Panc1 (cell line): Measurements from ENCODE around the gene C1orf167. TPM values are rescaled to one million over a fixed set of nuclear protein-coding genes. Genes with fewer than 3 reads are reported as not detected.

ENCODE experiments used
- ATAC-seq: fragments of 200-7000 bp; cut with Tn5 transposase; 2 replicates; pipeline ENCODE4 v1.9.1; 2020; ENCODE audit warnings: mild to moderate bottlenecking, moderate library complexity
- BruUV-seq: library from RNA; stranded (reverse); fragments of 400-500 nt; replicated peaks from 2 replicates; lab custom pipeline; 2021; lab: Mats Ljungman, UMichigan
- CTCF ChIA-PET: fragments of 300-600 bp; sonication (Branson Sonifier 250); formaldehyde crosslinking; loops from one replicate; lab custom pipeline; 2022; ENCODE audit warnings: antibody characterized with exemption; lab: Charles Lee
- POLR2A ChIA-PET: fragments of 300-600 bp; sonication (Branson Sonifier 250); formaldehyde crosslinking; loops from one replicate; lab custom pipeline; 2022; ENCODE audit warnings: antibody characterized with exemption; lab: Charles Lee
- DNase-seq: peaks from one replicate; pipeline ENCODE4 v3.0.0-alpha.2; 2010; ENCODE audit warnings: low read depth, low spot score
- H3K27ac ChIP-seq: 2 replicates; pipeline ENCODE4 v1.5.1; 2011; ENCODE audit warnings: mild to moderate bottlenecking, low read length, inconsistent platforms
- H3K27me3 ChIP-seq: fragments of 200-500 bp; sonication (Bioruptor generic); 2 replicates; pipeline ENCODE4 v1.6.0; 2014; ENCODE audit warnings: low read length, inconsistent platforms; ENCODE audit not compliant: control insufficient read depth, insufficient read depth
- H3K36me3 ChIP-seq: fragments of 200-500 bp; sonication (Bioruptor generic); 2 replicates; pipeline ENCODE4 v1.5.1; 2014; ENCODE audit warnings: inconsistent platforms, mild to moderate bottlenecking, low read length, moderate library complexity; ENCODE audit not compliant: control insufficient read depth, insufficient read depth
- H3K4me1 ChIP-seq: 2 replicates; pipeline ENCODE4 v1.5.1; 2011; ENCODE audit warnings: inconsistent platforms, mild to moderate bottlenecking, low read length, moderate library complexity; ENCODE audit not compliant: control insufficient read depth, insufficient read depth
- H3K4me3 ChIP-seq, 2 experiments: 2 replicates each; pipeline ENCODE4 v1.5.1; 2011 to 2012; ENCODE audit warnings: low read depth in 2 of 2, low read length in 2 of 2, mild to moderate bottlenecking in 2 of 2, inconsistent platforms in 1 of 2, moderate library complexity in 1 of 2
- H3K9me3 ChIP-seq: fragments of 200-500 bp; sonication (Bioruptor generic); 2 replicates; pipeline ENCODE4 v1.5.1; 2014; ENCODE audit warnings: low read depth, mild to moderate bottlenecking, inconsistent platforms, low read length, moderate library complexity; ENCODE audit not compliant: control insufficient read depth, insufficient read depth
- POLR2AphosphoS5 ChIP-seq: IDR thresholded peaks from 2 replicates; pipeline ENCODE4 v1.6.1; 2012; ENCODE audit warnings: mild to moderate bottlenecking, low read depth, low read length, moderate library complexity
- SIN3A ChIP-seq: IDR thresholded peaks from 2 replicates; pipeline ENCODE4 v1.6.1; 2012; ENCODE audit warnings: low read depth, mild to moderate bottlenecking, low read length, moderate library complexity, borderline replicate concordance; ENCODE audit not compliant: insufficient read depth
- TCF7L2 ChIP-seq: IDR thresholded peaks from 2 replicates; pipeline ENCODE4 v1.6.1; 2011; ENCODE audit warnings: mild to moderate bottlenecking, low read depth, low read length, inconsistent platforms
- in situ Hi-C: cut with HindIII; loops from 2 replicates; pipeline ENCODE4 v1.10.0; 2016; ENCODE audit warnings: low sequenced_read_pairs, low pct_unique_long_range_greater_than_20kb
- intact Hi-C: fragments of 100-400 bp; cut with micrococcal nuclease; formaldehyde crosslinking; loops from one replicate; pipeline ENCODE4 v1.10.0; 2022; ENCODE audit not compliant: unreplicated experiment
- total RNA-seq: library from RNA; stranded (reverse); gene quantifications from one replicate; pipeline ENCODE4 v1.2.1, GENCODE V29; 2021; ENCODE audit not compliant: unreplicated experiment
- TF ChIP-seq, protein P1 (sequence below), 2 experiments: IDR thresholded peaks; 2 replicates each; pipeline ENCODE4 v1.6.1; 2011 to 2012; ENCODE audit warnings: low read depth in 2 of 2, control low read depth in 1 of 2, low read length in 1 of 2, mild to moderate bottlenecking in 1 of 2, moderate library complexity in 1 of 2; ENCODE audit not compliant: insufficient read depth in 1 of 2
- TF ChIP-seq, protein P2 (sequence below): fragments of 450-650 bp; IDR thresholded peaks from 2 replicates; pipeline ENCODE4 v1.5.1; 2017; ENCODE audit warnings: mild to moderate bottlenecking

The C1orf167 gene
- total RNA-seq, 1 experiment from 2014 or later = not detected

DNA sequence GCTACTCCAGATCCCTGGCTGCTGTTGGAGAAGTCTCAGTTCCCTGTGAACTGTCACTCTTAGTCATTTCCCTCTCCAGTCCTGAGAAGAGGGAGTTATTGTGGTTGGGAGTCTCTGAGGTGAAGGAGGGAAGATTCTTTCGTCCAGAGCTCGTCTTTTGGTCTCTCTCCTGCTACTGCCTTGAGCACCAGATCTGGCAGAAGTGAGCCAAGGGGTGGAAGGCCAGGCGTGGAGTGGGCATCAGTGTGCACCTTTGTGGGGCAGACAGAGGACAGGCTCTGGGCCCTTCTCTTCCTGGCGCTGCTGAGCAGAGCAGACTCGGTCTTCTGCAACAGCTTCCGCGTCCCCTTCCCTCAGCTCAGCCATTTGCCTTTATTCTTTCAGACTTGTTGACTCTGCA is 63.1 kb downstream of the C1orf167 start:
- Histone ChIP-seq H3K27me3 (no peaks in the 10 kb centered on the region), H3K4me1 (no peaks in the 10 kb centered on the region), H3K27ac (no peak overlapping the region), H3K36me3 (peaks cover 5% of the 10 kb centered on the region), H3K4me3 (no peak overlapping the region), H3K9me3 (no peaks in the 10 kb centered on the region)
- ATAC-seq (no peak), DNase-seq (no peak)
- intact Hi-C loops (no loop called here), in situ Hi-C loops (no loop called here)
- ChIA-PET POLR2A (no interaction called here), CTCF (interaction anchor here (0.6 kb wide), 2 partner anchors 60 to 643 kb away, joined by 3 to 4 read pairs; no protein-coding TSS in a partner anchor)
- BruUV-seq = no TSS peak
- no peak for TF ChIP-seq TCF7L2
- TF ChIP-seq POLR2AphosphoS5 = no peak
- TF ChIP-seq, protein P1, sequence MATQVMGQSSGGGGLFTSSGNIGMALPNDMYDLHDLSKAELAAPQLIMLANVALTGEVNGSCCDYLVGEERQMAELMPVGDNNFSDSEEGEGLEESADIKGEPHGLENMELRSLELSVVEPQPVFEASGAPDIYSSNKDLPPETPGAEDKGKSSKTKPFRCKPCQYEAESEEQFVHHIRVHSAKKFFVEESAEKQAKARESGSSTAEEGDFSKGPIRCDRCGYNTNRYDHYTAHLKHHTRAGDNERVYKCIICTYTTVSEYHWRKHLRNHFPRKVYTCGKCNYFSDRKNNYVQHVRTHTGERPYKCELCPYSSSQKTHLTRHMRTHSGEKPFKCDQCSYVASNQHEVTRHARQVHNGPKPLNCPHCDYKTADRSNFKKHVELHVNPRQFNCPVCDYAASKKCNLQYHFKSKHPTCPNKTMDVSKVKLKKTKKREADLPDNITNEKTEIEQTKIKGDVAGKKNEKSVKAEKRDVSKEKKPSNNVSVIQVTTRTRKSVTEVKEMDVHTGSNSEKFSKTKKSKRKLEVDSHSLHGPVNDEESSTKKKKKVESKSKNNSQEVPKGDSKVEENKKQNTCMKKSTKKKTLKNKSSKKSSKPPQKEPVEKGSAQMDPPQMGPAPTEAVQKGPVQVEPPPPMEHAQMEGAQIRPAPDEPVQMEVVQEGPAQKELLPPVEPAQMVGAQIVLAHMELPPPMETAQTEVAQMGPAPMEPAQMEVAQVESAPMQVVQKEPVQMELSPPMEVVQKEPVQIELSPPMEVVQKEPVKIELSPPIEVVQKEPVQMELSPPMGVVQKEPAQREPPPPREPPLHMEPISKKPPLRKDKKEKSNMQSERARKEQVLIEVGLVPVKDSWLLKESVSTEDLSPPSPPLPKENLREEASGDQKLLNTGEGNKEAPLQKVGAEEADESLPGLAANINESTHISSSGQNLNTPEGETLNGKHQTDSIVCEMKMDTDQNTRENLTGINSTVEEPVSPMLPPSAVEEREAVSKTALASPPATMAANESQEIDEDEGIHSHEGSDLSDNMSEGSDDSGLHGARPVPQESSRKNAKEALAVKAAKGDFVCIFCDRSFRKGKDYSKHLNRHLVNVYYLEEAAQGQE (IDR thresholded peaks at IDR 0.05; ENCODE audit: insufficient read depth in 1 of 2, low read depth in 2 of 2, low read length in 1 of 2) = no peak
- TF ChIP-seq, protein P2, sequence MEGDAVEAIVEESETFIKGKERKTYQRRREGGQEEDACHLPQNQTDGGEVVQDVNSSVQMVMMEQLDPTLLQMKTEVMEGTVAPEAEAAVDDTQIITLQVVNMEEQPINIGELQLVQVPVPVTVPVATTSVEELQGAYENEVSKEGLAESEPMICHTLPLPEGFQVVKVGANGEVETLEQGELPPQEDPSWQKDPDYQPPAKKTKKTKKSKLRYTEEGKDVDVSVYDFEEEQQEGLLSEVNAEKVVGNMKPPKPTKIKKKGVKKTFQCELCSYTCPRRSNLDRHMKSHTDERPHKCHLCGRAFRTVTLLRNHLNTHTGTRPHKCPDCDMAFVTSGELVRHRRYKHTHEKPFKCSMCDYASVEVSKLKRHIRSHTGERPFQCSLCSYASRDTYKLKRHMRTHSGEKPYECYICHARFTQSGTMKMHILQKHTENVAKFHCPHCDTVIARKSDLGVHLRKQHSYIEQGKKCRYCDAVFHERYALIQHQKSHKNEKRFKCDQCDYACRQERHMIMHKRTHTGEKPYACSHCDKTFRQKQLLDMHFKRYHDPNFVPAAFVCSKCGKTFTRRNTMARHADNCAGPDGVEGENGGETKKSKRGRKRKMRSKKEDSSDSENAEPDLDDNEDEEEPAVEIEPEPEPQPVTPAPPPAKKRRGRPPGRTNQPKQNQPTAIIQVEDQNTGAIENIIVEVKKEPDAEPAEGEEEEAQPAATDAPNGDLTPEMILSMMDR = no peak
- TF ChIP-seq SIN3A = no peak

DNA sequence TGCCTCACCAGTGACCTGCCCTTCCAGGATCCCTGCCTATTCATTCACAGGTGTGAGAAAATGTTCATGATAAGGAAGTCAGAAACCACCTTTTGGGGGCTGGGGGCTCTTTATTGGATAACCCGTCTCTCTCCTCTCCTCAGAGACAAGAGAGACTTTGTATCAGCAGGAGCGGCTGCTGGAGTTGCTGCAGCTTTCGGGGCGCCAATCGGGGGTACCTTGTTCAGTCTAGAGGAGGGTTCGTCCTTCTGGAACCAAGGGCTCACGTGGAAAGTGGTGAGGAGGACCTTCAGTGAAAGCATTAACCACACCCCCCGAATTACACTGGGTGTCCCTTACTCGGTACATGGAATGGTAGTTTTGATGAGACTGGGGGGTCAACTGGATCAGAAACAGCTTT is 65.0 kb downstream of the C1orf167 start:
- Histone ChIP-seq H3K4me1 (no peaks in the 10 kb centered on the region), H3K27me3 (no peaks in the 10 kb centered on the region), H3K27ac (no peak overlapping the region), H3K36me3 (peaks cover 5% of the 10 kb centered on the region), H3K4me3 (no peak overlapping the region), H3K9me3 (no peaks in the 10 kb centered on the region)
- no peak for DNase-seq
- ChIA-PET POLR2A (no interaction called here), CTCF (no interaction called here)
- intact Hi-C loops (no loop called here), in situ Hi-C loops (no loop called here)
- no peak for ATAC-seq
- no TSS peak for BruUV-seq
- TF ChIP-seq, protein P2 = no peak
- TF ChIP-seq, protein P1 (IDR thresholded peaks at IDR 0.05; ENCODE audit: insufficient read depth in 1 of 2, low read depth in 2 of 2, low read length in 1 of 2) = no peak
- TF ChIP-seq POLR2AphosphoS5 (no peak), TCF7L2 (no peak), SIN3A (no peak)
